Measurements from ENCODE around the gene STK32A.
"Not testable (repeated sequence)": the region's sequence is repeated elsewhere in the genome, so short reads cannot be mapped to it uniquely, and the experiment has no call there.

STK32A gene

GRCh38 chr5:147359101-147359500 lies 124.3 kb downstream of the STK32A start:
- Mint-ChIP-seq H3K9me3 (no peaks in the 10 kb centered on the region), H3K36me3 (no peaks in the 10 kb centered on the region), H3K27ac (no peak overlapping the region), H3K27me3 (peaks cover 3% of the 10 kb centered on the region), H3K4me3 (no peak overlapping the region), H3K4me1 (no peaks in the 10 kb centered on the region)

GRCh38 chr5:147359581-147359980 lies 124.8 kb downstream of the STK32A start:
- Mint-ChIP-seq H3K4me3 (no peak overlapping the region), H3K27ac (no peak overlapping the region), H3K4me1 (no peaks in the 10 kb centered on the region), H3K36me3 (no peaks in the 10 kb centered on the region), H3K9me3 (no peaks in the 10 kb centered on the region), H3K27me3 (peaks cover 3% of the 10 kb centered on the region)

- Mint-ChIP-seq H3K27me3 (peaks cover 3% of the 10 kb centered on the region), H3K4me3 (no peak overlapping the region), H3K36me3 (no peaks in the 10 kb centered on the region), H3K9me3 (no peaks in the 10 kb centered on the region), H3K4me1 (no peaks in the 10 kb centered on the region), H3K27ac (no peak overlapping the region)
Measured at GRCh38 chr5:147360816-147361215, 126.0 kb downstream of the STK32A start.

GRCh38 chr5:147361441-147362175 lies 126.8 kb downstream of the STK32A start:
- peaks cover 3% of the 10 kb centered on the region for H3K27me3 Mint-ChIP-seq
- no peak overlapping the region for H3K27ac Mint-ChIP-seq
- no peak overlapping the region for H3K4me3 Mint-ChIP-seq
- H3K36me3 Mint-ChIP-seq, result no peaks in the 10 kb centered on the region
- no peaks in the 10 kb centered on the region for H3K9me3 Mint-ChIP-seq
- no peaks in the 10 kb centered on the region for H3K4me1 Mint-ChIP-seq

GRCh38 chr5:147367381-147367780 lies 132.6 kb downstream of the STK32A start:
- H3K4me1 Mint-ChIP-seq, H3K9me3 Mint-ChIP-seq, H3K36me3 Mint-ChIP-seq, H3K4me3 Mint-ChIP-seq, H3K27me3 Mint-ChIP-seq, H3K27ac Mint-ChIP-seq: not testable (repeated sequence)

- H3K27me3 Mint-ChIP-seq, result no peaks in the 10 kb centered on the region
- H3K4me1 Mint-ChIP-seq, result no peaks in the 10 kb centered on the region
- no peaks in the 10 kb centered on the region for H3K36me3 Mint-ChIP-seq
- no peak overlapping the region for H3K4me3 Mint-ChIP-seq
- H3K27ac Mint-ChIP-seq, result no peak overlapping the region
- H3K9me3 Mint-ChIP-seq, result no peaks in the 10 kb centered on the region
Measured at GRCh38 chr5:147369742-147370374, 135.0 kb downstream of the STK32A start.

- H3K27me3 Mint-ChIP-seq, result no peaks in the 10 kb centered on the region
- H3K4me3 Mint-ChIP-seq, result no peak overlapping the region
- H3K27ac Mint-ChIP-seq, result no peak overlapping the region
- H3K9me3 Mint-ChIP-seq, result no peaks in the 10 kb centered on the region
- no peaks in the 10 kb centered on the region for H3K36me3 Mint-ChIP-seq
- H3K4me1 Mint-ChIP-seq, result no peaks in the 10 kb centered on the region
Measured at GRCh38 chr5:147371290-147371689, 136.5 kb downstream of the STK32A start.

GRCh38 chr5:147372191-147372590 lies 137.4 kb downstream of the STK32A start:
- no peak overlapping the region for H3K4me3 Mint-ChIP-seq

GRCh38 chr5:147373328-147373727 lies 138.5 kb downstream of the STK32A start:
- Mint-ChIP-seq H3K9me3 (no peaks in the 10 kb centered on the region), H3K27me3 (peaks cover 2% of the 10 kb centered on the region), H3K4me1 (no peaks in the 10 kb centered on the region), H3K36me3 (no peaks in the 10 kb centered on the region), H3K4me3 (no peak overlapping the region), H3K27ac (no peak overlapping the region)

More at GRCh38 chr5:147372191-147372590, 137.4 kb downstream of the STK32A start:
- H3K36me3 Mint-ChIP-seq, result no peaks in the 10 kb centered on the region
- no peaks in the 10 kb centered on the region for H3K9me3 Mint-ChIP-seq
- H3K4me1 Mint-ChIP-seq, result no peaks in the 10 kb centered on the region
- H3K27ac Mint-ChIP-seq, result no peak overlapping the region
- no peaks in the 10 kb centered on the region for H3K27me3 Mint-ChIP-seq

GRCh38 chr5:147375151-147375550 lies 140.3 kb downstream of the STK32A start:
- no peak overlapping the region for H3K4me3 Mint-ChIP-seq
- H3K36me3 Mint-ChIP-seq, result no peaks in the 10 kb centered on the region
- H3K4me1 Mint-ChIP-seq, result no peaks in the 10 kb centered on the region
- no peak overlapping the region for H3K27ac Mint-ChIP-seq
- no peaks in the 10 kb centered on the region for H3K9me3 Mint-ChIP-seq
- H3K27me3 Mint-ChIP-seq, result peaks cover 2% of the 10 kb centered on the region

- no peaks in the 10 kb centered on the region for H3K4me1 Mint-ChIP-seq
- H3K36me3 Mint-ChIP-seq, result no peaks in the 10 kb centered on the region
- no peak overlapping the region for H3K4me3 Mint-ChIP-seq
- H3K27me3 Mint-ChIP-seq, result peaks cover 2% of the 10 kb centered on the region
- no peak overlapping the region for H3K27ac Mint-ChIP-seq
- no peaks in the 10 kb centered on the region for H3K9me3 Mint-ChIP-seq
Measured at GRCh38 chr5:147377682-147378081, 142.9 kb downstream of the STK32A start.

- peaks cover 2% of the 10 kb centered on the region for H3K27me3 Mint-ChIP-seq
- no peaks in the 10 kb centered on the region for H3K9me3 Mint-ChIP-seq
- no peaks in the 10 kb centered on the region for H3K4me1 Mint-ChIP-seq
- no peak overlapping the region for H3K27ac Mint-ChIP-seq
- H3K4me3 Mint-ChIP-seq, result no peak overlapping the region
- H3K36me3 Mint-ChIP-seq, result no peaks in the 10 kb centered on the region
Measured at GRCh38 chr5:147381555-147381954, 146.7 kb downstream of the STK32A start.

GRCh38 chr5:147382776-147383175 lies 147.9 kb downstream of the STK32A start:
- H3K36me3 Mint-ChIP-seq, result no peaks in the 10 kb centered on the region

GRCh38 chr5:147384346-147385193 lies 149.7 kb downstream of the STK32A start:
- H3K4me1 Mint-ChIP-seq, result no peaks in the 10 kb centered on the region
- no peak overlapping the region for H3K4me3 Mint-ChIP-seq
- no peaks in the 10 kb centered on the region for H3K9me3 Mint-ChIP-seq
- H3K27me3 Mint-ChIP-seq, result no peaks in the 10 kb centered on the region
- H3K27ac Mint-ChIP-seq, result no peak overlapping the region
- no peaks in the 10 kb centered on the region for H3K36me3 Mint-ChIP-seq

More at GRCh38 chr5:147382776-147383175, 147.9 kb downstream of the STK32A start:
- no peak overlapping the region for H3K4me3 Mint-ChIP-seq
- H3K9me3 Mint-ChIP-seq, result no peaks in the 10 kb centered on the region
- H3K4me1 Mint-ChIP-seq, result no peaks in the 10 kb centered on the region
- no peak overlapping the region for H3K27ac Mint-ChIP-seq
- peaks cover 2% of the 10 kb centered on the region for H3K27me3 Mint-ChIP-seq

- Mint-ChIP-seq H3K4me1 (no peaks in the 10 kb centered on the region), H3K36me3 (no peaks in the 10 kb centered on the region), H3K27ac (no peak overlapping the region), H3K27me3 (no peaks in the 10 kb centered on the region), H3K4me3 (no peak overlapping the region), H3K9me3 (no peaks in the 10 kb centered on the region)
Measured at GRCh38 chr5:147387109-147387508, 152.3 kb downstream of the STK32A start.
